ENCODE results near the gene C1QL2.

Gene C1QL2

DNA sequence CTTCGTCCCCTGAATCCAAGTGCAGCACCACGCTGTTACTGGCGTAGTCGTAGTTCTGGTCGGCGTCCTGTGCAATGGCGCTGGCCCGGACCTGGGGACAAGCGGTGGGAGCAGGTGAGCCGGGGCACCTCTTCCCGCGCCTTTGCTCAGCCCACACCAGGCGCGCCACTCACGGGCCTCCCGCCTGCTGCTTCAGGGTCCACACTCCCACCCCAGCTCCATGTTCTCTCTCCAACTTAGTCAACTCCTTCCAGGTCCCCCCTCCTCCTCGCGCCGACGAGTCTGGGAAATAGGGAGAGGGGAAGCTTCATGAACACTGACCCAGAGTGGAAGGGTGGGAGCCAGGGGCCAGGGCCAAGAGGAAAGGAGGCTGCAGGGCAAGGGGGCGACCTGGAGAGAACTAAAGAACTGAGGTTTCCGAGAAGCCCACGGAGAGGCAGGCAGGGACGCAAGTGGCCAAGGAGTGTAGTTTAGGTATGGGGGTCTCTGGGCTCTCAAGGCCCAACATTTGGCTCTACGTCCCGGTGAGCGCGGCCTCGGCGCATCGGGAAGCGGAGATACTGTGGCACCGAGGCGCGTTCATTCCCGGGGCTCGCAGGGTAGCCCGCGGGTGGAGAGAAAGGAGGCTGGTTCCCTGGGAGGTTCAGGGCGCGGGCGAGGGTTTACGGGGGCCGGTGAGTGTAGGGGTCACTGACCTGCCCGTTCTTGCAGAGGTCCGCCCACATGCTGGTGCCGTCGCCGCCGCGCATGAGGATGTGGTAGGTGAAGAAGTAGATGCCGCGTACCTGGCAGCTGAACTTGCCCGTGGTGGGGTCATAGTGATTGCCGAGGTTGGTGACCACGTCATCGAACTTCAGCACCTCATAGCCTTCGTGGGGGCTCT, 1.4 kb downstream of the C1QL2 start:
- Histone ChIP-seq H3K4me3 (replicated peaks; ENCODE audit: insufficient read depth, low read length) (no peak overlapping the region), H3K27ac (replicated peaks) (no peak overlapping the region), H3K27me3 (ENCODE audit: insufficient read depth, poor library complexity, severe bottlenecking) (peaks cover 66% of the 10 kb centered on the region)
- no peak for DNase-seq (ENCODE audit: low read depth in 1 of 2, low spot score in 1 of 2)
- TF ChIP-seq POLR2AphosphoS5 (IDR thresholded peaks at IDR 0.05; ENCODE audit: low read depth) (no peak), GABPA (IDR thresholded peaks at IDR 0.05; ENCODE audit: low read depth) (no peak), SPI1 (IDR thresholded peaks at IDR 0.05; ENCODE audit: borderline replicate concordance, low read depth) (no peak)
- TF ChIP-seq, protein P1, sequence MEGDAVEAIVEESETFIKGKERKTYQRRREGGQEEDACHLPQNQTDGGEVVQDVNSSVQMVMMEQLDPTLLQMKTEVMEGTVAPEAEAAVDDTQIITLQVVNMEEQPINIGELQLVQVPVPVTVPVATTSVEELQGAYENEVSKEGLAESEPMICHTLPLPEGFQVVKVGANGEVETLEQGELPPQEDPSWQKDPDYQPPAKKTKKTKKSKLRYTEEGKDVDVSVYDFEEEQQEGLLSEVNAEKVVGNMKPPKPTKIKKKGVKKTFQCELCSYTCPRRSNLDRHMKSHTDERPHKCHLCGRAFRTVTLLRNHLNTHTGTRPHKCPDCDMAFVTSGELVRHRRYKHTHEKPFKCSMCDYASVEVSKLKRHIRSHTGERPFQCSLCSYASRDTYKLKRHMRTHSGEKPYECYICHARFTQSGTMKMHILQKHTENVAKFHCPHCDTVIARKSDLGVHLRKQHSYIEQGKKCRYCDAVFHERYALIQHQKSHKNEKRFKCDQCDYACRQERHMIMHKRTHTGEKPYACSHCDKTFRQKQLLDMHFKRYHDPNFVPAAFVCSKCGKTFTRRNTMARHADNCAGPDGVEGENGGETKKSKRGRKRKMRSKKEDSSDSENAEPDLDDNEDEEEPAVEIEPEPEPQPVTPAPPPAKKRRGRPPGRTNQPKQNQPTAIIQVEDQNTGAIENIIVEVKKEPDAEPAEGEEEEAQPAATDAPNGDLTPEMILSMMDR (IDR thresholded peaks at IDR 0.05; ENCODE audit: insufficient read depth, low read length): no peak
- TF ChIP-seq, protein P2, sequence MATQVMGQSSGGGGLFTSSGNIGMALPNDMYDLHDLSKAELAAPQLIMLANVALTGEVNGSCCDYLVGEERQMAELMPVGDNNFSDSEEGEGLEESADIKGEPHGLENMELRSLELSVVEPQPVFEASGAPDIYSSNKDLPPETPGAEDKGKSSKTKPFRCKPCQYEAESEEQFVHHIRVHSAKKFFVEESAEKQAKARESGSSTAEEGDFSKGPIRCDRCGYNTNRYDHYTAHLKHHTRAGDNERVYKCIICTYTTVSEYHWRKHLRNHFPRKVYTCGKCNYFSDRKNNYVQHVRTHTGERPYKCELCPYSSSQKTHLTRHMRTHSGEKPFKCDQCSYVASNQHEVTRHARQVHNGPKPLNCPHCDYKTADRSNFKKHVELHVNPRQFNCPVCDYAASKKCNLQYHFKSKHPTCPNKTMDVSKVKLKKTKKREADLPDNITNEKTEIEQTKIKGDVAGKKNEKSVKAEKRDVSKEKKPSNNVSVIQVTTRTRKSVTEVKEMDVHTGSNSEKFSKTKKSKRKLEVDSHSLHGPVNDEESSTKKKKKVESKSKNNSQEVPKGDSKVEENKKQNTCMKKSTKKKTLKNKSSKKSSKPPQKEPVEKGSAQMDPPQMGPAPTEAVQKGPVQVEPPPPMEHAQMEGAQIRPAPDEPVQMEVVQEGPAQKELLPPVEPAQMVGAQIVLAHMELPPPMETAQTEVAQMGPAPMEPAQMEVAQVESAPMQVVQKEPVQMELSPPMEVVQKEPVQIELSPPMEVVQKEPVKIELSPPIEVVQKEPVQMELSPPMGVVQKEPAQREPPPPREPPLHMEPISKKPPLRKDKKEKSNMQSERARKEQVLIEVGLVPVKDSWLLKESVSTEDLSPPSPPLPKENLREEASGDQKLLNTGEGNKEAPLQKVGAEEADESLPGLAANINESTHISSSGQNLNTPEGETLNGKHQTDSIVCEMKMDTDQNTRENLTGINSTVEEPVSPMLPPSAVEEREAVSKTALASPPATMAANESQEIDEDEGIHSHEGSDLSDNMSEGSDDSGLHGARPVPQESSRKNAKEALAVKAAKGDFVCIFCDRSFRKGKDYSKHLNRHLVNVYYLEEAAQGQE (IDR thresholded peaks at IDR 0.05; ENCODE audit: insufficient replicate concordance, low read depth): no peak

DNA sequence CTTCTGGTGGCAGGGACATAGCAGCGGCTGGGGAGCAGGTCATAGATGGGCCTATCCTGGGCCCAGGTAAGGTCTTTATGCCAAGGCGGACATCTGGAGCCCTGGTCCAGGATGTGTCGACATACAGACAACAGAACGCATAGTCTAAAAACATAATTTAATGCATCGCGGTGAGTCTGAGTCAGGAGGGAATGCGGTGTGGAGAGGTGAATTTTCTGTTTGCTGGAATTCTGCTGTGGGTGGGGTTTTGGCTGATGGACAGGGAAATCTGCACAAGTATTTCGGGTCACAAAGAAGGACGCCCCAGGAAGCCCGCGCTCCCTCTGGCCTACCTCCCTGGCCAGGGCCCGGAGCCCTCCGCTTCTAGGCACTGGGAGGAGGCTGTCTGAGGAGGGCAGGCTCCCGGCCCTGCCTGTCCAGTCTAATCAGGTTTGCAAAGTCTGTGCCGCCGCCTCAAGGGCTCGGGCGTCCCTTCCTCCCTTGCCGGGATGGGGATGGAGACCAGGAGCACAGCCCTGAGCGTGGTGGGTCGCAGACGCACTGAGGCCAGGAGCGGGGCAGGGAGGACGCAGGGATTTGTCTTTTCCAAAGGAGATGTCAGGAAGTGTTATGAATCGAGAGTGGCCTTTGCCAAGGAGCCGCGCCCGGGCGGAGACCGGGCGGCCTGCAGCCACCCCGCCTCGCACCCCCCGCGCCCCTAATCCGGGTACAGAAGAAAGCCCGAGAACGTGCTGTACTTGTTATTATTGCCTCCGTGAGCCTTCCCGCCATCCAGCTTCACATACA, 2.3 kb downstream of the C1QL2 start:
- H3K27ac ChIP-seq (replicated peaks): no peak overlapping the region
- TF ChIP-seq SPI1 (IDR thresholded peaks at IDR 0.05; ENCODE audit: borderline replicate concordance, low read depth) (no peak), GABPA (IDR thresholded peaks at IDR 0.05; ENCODE audit: low read depth) (no peak), POLR2AphosphoS5 (IDR thresholded peaks at IDR 0.05; ENCODE audit: low read depth) (no peak)
- TF ChIP-seq, protein P2 (IDR thresholded peaks at IDR 0.05; ENCODE audit: insufficient replicate concordance, low read depth): no peak
- TF ChIP-seq, protein P1 (IDR thresholded peaks at IDR 0.05; ENCODE audit: insufficient read depth, low read length): no peak
- no peak overlapping the region for H3K4me3 ChIP-seq (replicated peaks; ENCODE audit: insufficient read depth, low read length)
- no peak for DNase-seq (ENCODE audit: low read depth in 1 of 2, low spot score in 1 of 2)
- peaks cover 69% of the 10 kb centered on the region for H3K27me3 ChIP-seq (ENCODE audit: insufficient read depth, poor library complexity, severe bottlenecking)

DNA sequence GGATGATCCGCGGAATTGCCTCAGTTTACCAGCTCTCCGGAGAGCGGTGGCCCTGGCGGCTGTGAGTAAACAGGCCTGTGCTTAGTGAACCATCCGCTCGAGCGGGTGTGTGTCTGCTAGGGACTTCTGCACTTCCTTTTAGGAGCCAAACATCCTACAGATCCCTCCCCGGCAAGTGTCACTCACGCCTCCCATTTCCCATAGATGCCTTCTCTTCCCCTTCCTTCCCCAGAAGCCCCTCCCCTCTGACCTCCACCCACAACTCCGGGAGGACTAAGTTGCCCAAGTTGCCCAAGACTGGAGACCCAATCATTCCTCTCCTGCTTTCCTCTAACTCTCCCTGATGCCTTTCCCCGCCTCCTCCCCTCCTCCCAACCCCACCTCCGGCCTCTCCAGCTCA, 2.9 kb downstream of the C1QL2 start:
- peaks cover 64% of the 10 kb centered on the region for H3K27me3 ChIP-seq (ENCODE audit: insufficient read depth, poor library complexity, severe bottlenecking)
- DNase-seq (ENCODE audit: low read depth in 1 of 2, low spot score in 1 of 2): no peak
- no peak overlapping the region for H3K4me3 ChIP-seq (replicated peaks; ENCODE audit: insufficient read depth, low read length)
- no peak overlapping the region for H3K27ac ChIP-seq (replicated peaks)
- TF ChIP-seq SPI1 (IDR thresholded peaks at IDR 0.05; ENCODE audit: borderline replicate concordance, low read depth) (no peak), GABPA (IDR thresholded peaks at IDR 0.05; ENCODE audit: low read depth) (no peak), POLR2AphosphoS5 (IDR thresholded peaks at IDR 0.05; ENCODE audit: low read depth) (no peak)
- TF ChIP-seq, protein P1 (IDR thresholded peaks at IDR 0.05; ENCODE audit: insufficient read depth, low read length): no peak
- TF ChIP-seq, protein P2 (IDR thresholded peaks at IDR 0.05; ENCODE audit: insufficient replicate concordance, low read depth): no peak

Data from HL-60 (cell line).